ENCODE results near the gene MTA2.
"Not testable (repeated sequence)": the region's sequence is repeated elsewhere in the genome, so short reads cannot be mapped to it uniquely, and the experiment has no call there.

Gene MTA2

DNA sequence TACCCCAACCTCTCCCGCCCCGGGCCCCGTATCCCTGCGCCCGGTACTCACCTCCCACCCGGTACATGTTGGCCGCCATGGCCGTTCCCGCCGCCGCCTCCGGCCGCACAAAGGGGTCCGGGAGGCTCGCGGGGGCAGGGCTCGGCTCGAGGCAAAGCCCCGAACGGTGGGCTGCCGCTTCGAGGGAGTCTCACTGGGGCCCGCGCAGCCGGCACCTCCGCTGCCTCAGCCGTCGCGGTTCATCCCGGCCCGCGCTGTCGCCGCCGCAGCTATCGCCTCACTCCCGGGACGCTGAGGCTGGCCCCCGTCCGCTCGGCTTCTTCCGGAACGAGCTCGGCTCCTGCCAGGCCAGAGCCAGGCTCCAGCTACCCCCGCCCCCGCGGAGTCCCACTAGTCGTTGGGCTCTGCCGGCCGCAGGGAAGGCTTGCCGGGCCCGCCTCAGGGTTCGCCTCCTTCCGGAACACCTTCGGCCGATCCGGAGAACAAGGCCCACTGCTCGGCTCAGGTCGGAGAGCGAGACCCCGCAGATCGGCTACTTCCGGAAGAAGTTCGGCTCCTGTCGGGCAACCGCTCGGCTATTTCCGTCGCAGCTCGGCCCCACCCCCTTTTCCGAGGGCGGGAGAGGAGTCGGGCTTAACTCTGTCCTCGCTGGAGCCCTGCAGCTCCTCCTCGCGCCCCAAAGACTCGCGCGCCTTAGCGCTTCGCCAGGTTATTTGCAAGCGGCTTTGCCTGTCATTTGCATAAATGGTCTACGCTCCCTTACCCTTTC lies at the start of gene MTA2:
Gene MTA2 (minus strand): TSS at position 494 of the 769 bp plus-strand sequence. CDS start 415 bp downstream, at position 79.
- peak; percentile 99 for DNase-seq

GRCh38 chr11:62650283-62650682 lies 48.6 kb upstream of the MTA2 start:
- not testable (repeated sequence) for DNase-seq

DNA sequence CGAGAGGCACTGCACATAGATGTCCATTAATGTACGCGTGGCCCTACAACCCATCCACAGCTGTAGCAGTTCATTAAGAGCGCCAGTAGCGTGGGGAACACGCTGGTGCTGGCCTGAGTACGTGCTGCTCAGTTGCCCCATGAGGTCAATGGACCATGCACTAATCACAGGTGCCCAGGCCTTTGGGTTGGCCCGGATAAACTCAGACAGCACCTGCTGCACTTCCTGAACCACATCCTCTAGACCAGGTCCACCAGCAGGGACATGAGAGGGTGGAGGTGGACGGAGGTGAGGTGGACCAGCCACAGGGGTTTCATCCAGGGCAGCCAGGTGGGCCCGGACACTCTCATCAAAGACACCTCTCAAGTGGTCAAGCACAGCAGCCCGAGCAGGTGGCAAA lies 47.8 kb upstream of the MTA2 start:
- no peak for DNase-seq

DNA sequence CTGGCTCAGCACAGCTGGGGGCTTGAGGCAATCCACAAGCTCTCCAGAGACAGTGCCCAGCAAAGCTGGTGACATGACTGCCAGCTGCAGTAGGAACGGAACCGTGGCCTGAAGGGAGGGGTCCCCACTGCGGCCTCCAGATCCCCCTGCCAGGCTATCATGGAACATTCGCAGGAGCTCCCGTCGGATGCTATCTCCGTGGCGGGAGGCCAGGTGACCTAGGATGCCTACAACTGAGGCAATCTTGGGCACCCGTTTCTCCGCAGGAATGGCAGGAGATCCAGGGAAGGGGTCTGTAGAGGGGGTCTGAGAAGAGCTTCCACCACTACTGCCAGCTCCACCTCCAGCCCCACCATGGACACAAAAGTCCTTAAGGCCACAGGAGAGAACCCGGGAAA lies 47.3 kb upstream of the MTA2 start:
- no peak for DNase-seq

- no peak for DNase-seq
Observed at GRCh38 chr11:62648185-62648966, 46.7 kb upstream of the MTA2 start.

- no peak for DNase-seq
Observed at GRCh38 chr11:62647609-62648005, 45.9 kb upstream of the MTA2 start.

GRCh38 chr11:62646825-62647608 lies 45.4 kb upstream of the MTA2 start:
- no peak for DNase-seq

DNA sequence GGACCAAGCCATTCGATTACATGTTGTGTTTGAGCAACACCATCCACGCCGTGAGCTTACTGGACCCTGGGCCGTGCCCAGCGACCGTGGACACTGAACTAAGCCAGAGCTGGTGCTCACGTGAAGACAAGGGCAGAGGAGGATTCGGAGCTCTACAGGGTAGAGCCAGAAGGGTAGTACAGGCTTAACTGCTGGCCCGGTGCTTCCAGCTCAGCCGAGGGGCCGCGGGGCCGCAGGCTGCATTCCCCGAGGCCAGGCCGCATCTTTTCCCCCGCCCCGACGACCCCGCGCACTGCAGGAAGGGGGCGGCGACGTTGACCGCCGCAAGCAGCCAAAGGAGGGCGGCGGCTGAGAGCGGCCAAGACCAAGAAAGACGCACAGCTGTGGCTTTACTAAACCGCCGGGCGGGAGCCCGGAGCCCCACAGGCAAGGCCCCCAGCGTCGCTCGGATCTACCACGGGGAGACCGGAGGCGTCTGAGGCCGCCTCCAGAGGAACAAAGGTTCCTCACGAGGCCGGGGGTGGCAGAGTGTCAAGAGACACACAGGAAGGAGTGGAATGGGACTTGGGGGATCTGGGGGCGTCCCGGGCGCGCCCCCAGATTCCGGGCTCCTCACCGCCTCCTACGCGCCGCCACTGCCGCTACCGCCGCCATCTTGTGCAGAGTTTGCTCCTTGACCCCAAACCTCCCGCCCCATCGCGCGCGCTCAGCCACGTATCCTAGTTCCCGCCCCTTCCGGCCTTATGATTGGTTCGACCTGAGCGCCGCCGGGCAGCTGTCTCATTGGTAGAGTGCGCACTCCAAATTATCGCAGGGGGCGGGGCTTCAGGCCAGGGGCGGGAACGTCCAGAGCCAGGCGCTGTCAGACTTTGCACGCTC lies 44.5 kb upstream of the MTA2 start, which contains the start of gene GANAB:
Gene GANAB (minus strand): TSS at position 668 of the 879 bp plus-strand sequence. CDS start 14 bp downstream, at position 654.
- peak; percentile 96 for DNase-seq

DNA sequence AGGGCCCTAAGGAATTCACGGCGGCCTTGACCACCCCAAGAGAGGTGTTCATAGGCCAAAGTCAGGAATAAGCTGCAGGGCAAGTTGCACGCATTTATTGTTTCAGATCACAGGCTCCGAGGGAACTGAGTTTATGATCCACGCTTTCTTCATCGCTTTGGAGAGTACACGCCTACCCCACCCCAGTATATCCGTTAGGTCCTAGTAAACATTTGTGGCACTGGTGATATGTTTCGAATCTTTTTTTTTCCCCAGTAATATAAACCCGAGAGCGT lies 43.9 kb upstream of the MTA2 start:
- DNase-seq = no peak

DNA sequence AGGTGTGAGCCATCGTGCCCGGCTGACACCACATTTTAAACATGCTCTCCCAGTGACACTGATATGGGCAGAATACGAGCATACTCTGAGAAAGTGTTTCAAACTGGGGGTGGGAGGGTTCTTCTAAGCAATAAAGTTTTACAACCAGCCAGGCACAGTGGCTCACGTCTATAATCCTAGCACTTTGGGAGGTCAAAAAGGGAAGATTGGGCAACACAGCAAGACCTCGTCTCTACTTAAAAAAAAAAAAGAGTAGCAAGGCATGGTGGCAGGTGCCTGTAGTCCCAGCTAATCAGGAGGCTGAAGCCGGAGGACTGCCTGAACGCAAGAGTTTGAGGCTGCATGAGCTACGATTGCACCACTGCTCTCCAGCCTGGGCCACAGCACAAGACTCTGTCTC lies 42.6 kb upstream of the MTA2 start:
- DNase-seq = no peak

DNA sequence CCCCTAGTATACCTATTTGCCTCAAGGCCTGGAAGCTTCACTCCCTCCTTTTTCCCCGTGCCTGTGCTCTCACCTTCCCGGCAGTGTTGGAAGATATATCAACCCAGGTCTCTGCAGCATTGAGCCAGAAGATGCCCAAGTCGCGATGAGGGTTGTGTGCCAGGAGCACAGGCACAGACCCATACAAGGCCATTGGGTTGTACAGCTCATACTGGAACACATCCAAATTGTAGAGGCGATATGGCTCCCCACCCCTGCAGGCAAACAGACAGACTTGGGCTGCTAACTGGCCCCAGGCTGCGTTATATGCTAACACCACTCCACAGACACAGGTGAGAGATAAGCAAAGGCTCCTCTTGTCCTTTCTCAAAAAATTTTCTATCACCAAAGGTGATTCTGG lies 30.8 kb upstream of the MTA2 start:
- DNase-seq = no peak

DNA sequence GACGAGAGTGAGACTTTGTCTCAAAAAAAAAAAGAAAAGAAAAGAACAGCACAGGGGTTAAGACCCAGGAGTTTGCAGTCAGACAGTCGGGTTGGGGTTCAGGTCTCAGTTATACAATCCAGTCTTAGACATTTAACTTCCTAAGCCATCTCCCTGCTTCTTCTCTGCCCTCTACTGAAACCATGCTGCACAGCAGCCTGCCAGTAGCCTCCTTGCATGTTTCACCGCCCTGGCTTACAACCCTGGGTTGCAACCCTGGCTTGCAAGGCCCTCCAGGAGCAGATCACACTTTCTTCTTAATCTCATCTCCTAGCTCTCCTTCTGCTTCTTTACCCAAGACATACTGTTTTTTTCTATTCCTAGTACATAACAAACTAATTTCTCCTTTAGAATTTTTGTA lies 26.0 kb upstream of the MTA2 start:
- no peak for DNase-seq

- no peak for DNase-seq
Observed at GRCh38 chr11:62622476-62623089, 20.9 kb upstream of the MTA2 start.

DNA sequence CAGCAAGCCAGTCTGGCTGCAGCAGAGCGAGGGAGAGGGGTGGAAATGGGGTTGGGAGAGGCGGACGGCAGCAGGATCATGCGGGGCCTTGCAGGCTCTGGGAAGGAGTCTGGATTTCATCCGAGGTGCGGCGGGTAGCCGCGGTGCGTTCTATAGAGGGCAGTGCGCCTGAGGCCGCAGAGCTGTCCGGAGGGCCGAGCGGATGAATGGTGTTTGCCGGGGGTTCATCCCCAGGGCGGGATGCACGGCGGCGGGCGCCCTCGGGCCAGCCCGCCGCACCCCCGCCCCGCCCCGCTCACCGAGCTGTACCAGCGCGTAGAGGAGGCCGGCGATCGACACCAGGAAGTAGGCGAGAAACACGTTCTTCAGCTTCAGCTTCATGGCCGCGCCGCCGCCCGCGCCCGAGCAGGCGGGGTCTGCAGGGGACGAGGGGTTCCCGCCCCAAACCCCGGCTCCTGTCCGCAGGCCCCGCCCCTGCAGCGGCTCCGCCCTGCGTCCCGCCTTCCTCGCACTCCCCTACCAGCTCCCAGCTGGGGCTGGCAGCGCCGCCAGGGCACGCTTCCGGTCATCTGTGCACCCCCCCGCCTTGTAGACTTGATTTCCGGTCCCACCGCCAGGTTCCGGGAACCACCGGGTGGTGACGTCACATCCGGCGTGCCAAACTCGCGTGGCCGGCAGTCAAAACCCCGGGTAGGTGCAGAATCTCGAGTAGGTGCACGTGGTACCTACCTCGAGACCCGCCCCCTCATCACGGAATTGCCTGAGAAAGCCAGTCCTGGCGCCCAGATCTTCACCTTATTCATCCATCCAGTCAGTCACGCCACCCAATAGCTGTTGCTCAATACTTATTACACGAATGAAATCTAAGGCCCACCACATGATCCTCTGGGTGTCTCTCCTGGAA lies 20.2 kb upstream of the MTA2 start, which contains the start of gene B3GAT3:
Gene B3GAT3 (minus strand): TSS at position 420 of the 904 bp plus-strand sequence. CDS start 39 bp downstream, at position 381.
- DNase-seq = peak; percentile 96

GRCh38 chr11:62621027-62621566 lies 19.4 kb upstream of the MTA2 start:
- DNase-seq = no peak

- DNase-seq = not testable (repeated sequence)
Observed at GRCh38 chr11:62616957-62617356, 15.3 kb upstream of the MTA2 start.

GRCh38 chr11:62615521-62615920 lies 13.9 kb upstream of the MTA2 start:
- DNase-seq = no peak

GRCh38 chr11:62614275-62614674 lies 12.6 kb upstream of the MTA2 start:
- no peak for DNase-seq

GRCh38 chr11:62613291-62613778 lies 11.7 kb upstream of the MTA2 start:
- no peak for DNase-seq
